GM21367 (cell line): Measurements from ENCODE around the gene ZNF831.

ENCODE experiments used
- ATAC-seq: cut with Tn5 transposase; IDR thresholded peaks from one replicate; pipeline ENCODE4 v1.9.1; 2021; ENCODE audit not compliant: unreplicated experiment

Gene ZNF831

DNA sequence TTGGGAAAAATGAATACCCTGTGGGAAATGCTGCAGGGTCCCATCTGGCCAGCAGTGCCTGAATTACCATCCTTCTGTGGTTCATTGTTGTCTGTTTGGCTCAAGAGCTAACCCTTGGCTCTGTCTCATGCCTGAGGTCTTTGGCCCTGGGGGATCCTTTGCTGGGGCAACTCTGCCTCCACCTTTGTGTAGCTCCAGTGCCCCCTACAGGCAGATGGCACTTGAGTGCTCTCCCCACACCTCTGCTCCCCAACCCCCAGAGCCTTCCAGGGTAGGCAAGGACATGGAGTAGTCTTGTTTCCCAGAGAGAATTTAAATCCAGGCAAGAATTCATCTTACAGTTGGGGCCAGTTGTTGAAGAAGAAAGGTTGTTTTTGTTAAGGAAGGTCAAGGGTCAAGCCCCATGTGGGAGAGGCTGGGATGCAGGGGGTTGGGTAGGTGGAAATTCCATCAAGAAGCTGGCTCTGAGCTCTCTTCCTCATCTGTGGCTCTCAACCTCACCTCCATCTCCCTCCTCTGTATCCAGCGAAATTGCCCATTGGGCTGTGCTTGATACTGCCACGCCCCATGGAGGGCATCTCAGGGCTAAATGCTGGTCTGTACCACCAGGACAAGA, 44.2 kb downstream of the ZNF831 start:
- no peak for ATAC-seq

DNA sequence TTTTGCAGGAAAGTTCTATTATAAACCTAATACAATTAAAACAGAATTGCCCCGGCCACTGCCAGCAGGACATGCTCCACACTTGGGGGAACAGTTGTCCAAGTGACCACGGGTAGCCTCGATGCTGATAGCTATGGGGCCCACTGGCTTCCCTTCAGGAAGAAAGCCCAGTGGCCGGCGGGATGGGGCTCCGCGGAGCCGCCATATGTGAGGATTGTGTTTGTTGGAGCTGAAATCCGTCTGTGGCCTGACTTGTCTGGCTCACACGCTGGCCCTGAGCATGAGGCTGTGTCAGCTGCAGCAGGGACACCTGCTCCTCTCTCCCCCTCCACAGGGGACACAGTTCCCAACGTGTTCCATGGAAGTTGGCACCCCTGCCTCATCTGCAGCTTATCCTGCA, 46.6 kb downstream of the ZNF831 start:
- ATAC-seq: no peak

- ATAC-seq: no peak
Observed at GRCh38 chr20:59211208-59211765, 47.7 kb downstream of the ZNF831 start.

DNA sequence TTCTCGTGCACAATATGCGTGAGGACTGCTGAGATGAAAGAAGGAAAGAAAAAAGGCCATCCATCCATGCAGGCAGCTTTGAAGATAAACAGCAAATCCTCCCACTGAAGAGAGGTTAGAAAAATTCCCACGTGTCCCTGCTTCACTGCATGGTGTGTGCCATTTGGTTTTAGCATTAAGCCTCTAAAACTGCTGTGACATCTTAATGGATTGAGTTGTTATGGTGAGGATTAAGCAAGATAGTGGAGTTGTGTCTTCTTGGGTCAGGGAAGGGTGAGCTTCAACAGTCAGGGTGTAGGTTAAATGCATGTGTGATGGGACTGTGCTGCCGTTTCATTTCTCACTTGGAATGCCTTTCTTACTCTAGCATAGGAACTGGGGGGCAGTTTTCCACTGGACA, 50.5 kb downstream of the ZNF831 start:
- no peak for ATAC-seq

GRCh38 chr20:59214606-59215547, 51.3 kb downstream of the ZNF831 start:
- ATAC-seq: no peak

DNA sequence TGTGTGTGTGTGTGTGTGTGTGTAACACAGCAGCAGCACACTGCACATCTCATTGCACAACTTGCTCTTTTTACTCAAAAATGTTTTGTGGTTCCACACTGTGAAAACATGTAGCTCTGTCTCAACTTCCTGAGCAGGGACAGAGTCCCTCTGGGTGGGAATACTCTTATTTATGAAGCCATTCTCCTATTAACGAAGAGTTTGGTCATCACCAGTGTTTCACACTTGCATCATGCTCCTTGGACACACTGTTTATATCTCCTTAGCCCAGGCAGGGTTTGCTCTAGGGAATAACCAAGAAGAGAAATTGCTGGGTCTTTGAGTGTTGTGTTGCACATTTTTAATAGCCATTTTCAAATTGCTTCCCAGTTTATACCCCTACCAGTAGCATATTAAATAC, 53.6 kb downstream of the ZNF831 start:
- ATAC-seq: no peak

DNA sequence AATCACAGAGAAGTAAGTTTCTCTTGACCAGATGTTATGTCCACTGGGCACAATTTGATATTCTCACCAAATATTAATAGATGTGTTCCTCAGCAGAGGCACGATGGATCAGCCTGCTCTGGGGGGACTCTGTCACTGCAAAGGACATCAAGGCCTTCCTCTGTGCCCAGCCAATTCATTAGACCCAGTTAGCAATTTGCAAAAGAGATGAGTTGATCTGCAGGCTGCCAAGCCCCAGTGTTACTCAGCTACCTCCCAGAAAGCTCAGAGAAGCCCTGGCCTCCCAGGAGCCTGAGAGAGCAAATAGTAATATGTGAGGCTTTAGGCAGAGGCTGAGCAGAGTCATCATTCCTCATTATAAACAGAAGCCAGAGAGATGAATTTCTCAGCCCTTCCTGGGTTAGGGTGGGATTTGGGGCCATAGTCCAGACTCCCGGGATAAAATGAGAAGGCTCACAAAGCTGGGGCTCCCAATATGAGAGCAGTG, 54.2 kb downstream of the ZNF831 start:
- ATAC-seq: no peak

DNA sequence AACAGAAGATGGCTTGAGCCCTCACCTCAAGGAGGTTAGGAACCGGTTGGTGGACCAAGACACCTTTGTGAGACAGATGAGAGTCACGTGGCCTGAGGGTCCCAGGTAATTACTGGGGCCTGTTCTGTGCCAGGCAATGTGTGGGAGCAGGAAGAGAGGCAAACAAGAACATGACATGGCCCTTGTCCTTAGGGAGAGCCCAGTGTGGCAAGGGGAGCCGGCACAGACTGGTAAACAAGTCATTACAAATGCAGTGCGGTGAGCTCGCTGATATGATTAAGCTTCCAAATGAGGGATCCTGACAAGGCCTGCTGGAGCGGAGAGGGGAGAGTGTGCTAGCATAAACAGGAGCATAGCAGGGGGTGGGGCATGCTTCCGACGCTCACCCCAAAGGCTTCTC, 55.6 kb downstream of the ZNF831 start:
- no peak for ATAC-seq

DNA sequence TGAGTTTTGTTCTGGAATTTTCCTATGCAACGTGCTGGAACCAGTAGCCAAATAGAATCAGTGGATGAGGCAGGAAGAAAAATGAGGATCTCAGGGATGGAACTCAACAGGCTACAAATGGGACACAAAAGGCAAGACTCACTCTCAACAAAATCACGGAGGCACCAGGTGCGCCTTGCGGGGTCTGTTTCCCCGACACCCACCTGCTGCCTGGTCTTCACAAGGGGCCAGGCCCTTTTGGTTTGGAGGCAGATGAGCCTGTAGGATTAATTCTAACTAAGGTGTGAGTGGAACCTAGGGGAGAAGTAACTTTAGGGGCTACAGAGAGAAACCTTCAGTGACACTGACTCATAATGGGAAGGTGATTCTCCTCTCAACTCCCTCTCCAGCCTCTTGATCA, 56.5 kb downstream of the ZNF831 start:
- ATAC-seq: no peak

- ATAC-seq: no peak
Observed at GRCh38 chr20:59221049-59221706, 57.6 kb downstream of the ZNF831 start.

- ATAC-seq: no peak
Observed at GRCh38 chr20:59221707-59222252, 58.2 kb downstream of the ZNF831 start.

GRCh38 chr20:59222253-59223181, 58.9 kb downstream of the ZNF831 start:
- ATAC-seq: peak; percentile 91

GRCh38 chr20:59223182-59223601, 59.6 kb downstream of the ZNF831 start:
- ATAC-seq: no peak

DNA sequence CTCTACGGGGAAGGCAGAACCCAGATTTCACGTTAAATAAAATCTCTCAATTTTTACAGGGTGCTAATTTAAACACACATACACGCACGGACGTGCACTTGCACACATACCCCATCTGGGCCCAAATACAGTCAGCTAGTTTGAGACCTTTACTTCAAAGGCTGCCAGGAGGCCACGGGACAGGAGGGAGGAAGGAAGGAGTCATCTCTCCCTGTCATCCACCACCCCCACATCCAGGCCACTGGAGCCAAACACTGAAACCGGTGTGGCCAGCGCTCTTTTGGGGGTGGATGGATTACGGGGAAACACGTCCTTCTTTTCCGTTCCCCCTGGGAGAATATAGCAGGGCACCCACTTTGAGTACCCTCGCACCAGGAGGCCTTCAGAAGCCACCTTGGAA, 60.1 kb downstream of the ZNF831 start:
- ATAC-seq: no peak

GRCh38 chr20:59224236-59224635, 60.6 kb downstream of the ZNF831 start:
- ATAC-seq: no peak

DNA sequence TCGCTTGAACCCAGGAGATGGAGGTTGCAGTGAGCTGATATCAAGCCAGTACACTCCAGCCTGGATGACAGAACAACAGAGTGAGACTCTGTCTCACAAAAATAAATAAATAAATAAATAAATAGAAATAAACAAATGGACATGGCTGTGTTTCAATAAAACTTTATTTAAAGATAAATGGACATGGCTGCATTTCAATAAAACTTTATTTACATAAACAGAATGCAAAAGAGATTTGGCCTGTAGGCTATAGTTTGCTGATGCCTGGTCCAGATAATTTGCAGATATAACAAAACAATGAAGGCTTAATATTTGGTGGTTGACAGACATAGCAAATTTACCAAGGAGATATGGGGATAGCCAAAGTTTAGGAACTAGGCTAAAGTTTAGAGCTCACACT, 66.8 kb downstream of the ZNF831 start:
- ATAC-seq: no peak

GRCh38 chr20:59231124-59231804, 67.6 kb downstream of the ZNF831 start:
- no peak for ATAC-seq

- ATAC-seq: no peak
Observed at GRCh38 chr20:59232618-59233017, 69.0 kb downstream of the ZNF831 start.

DNA sequence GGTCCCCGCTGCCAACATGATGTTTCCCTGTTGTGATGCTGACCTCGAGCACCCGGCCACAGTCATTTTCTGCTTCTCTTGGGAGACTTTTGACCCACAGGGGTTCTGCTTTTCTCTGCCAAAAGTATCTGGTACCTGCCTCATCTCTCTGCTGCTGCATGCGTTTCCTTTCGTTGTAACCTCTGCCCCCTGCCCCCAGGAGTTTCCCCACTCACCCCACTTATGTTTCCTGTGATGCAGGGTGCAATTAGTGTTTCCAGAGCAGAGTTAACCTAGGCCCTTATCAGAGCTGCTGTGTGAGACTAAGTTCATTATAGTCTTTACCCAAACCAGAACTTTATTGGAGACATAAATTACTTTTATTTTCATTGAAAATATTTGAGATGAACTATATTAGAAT, 71.6 kb downstream of the ZNF831 start:
- no peak for ATAC-seq
